GM18520 (cell line): Measurements from ENCODE around the gene GID4.

Experiments used
- ATAC-seq: cut with Tn5 transposase; IDR thresholded peaks from one replicate; pipeline ENCODE4 v1.9.1; 2021; ENCODE audit not compliant: unreplicated experiment

GID4 gene

DNA sequence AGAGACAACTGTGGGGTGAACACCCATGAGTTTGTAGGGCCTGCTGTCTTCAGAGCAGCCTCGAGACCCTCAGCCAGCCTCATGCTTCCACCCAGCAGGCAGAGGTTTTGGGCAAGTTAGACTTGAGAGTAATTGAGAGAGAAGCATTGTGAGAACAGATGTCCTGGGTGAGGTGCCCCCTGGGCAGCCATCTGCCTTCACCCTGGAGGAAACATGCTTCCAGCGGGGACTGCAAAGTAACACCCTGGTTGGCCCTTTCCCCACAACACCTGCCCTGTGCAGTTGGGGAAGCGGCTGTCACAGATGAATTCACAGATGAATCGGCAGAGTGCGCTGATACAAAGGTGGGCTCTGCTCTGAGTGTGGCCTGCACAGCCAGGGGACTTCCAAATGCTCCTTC lies 23.6 kb upstream of the GID4 start:
- ATAC-seq: no peak

DNA sequence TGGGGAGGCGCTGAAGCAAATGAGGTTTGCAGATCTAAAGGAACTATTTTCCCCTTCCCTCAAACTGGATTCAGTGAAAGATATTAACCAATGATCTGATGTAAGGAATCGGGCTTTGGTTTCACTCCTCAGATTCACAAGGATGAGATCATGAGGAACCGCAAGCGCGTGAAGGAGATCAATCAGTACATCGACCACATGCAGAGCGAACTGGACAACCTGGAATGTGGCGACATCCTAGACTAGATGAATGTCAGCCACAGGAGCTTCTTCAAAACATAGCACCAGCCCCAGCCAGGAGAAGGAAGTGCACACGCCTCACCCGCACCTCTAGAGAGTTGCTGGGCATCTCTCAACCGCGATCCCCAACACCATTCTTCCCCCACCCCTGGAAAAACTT lies 22.8 kb upstream of the GID4 start:
- ATAC-seq: no peak

DNA sequence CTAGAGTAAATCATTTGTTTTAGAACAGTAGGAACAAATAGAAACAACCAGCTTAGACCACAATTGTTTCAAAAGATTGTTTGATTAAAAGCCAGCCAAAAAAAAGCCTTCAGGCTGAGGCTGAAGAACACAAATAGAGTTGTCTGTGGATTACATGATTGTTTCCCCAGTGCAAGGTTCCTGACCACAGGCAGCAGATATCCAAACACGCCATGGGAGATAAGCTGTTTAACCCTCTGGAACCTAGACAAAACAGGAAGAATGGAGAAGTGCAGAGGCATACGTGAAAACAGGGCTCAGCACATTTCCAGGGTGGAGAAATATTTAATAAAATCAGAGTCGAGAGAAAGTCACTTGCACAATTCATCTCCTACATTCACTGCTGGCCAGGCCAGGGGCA lies 21.2 kb upstream of the GID4 start:
- ATAC-seq: no peak

DNA sequence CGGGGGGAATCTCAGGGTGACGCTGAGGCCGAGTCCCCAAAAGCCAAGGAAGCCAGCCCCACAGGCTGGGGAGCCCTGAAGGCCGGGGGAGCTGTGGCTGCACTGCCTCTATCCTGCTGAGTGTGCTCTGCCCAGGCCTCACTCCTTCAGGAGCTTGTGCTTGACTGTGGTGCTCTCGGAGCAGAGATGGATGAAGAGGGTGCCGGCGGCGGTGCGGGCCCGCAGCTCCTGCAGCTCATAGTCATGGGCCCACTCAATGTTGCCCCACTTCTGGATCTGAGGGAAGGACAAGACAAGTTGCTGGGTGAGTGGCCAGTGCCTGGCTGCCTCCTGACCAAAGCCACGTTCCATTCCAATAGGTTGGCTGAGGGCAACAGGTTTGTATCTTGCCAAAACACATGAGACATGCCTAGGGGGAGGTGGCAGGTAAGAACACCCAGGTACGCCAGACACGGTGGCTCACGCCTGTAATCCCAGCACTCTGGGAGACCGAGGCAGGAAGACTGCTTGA lies 20.7 kb upstream of the GID4 start:
- no peak for ATAC-seq

DNA sequence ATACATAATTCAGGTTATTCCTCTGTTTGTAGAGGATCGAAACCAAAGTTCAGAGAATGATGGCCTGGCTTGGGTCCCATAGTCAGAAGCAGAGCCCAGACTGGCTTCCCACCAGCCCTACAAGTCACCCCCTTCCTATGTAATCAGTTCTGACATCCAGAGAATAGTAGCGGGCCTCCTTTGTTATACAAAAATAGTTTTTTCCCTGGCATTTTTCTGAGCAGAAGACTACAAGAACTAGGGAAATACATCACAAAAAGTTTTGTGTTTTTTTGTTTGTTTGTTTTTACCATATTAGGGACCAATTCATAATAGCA lies 19.4 kb upstream of the GID4 start:
- ATAC-seq: no peak

DNA sequence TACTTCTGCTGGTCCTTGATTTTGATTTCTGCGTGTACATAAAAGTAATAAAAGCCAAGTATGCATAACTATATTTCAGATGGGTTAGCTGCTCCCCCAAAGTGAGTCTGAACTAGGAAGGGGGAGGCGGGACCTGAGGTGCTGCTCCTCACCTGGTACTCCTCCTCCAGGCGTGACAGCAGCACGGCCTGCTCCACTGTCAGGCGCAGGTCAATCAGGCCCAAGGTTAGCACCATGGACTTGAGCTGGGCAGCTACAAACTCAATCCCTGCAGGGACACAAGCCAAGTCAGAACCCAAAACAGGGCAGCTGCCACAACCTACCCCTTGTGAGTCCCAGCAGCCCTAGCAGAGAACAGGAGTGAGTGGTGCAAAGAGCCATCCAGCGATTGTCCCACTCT lies 18.2 kb upstream of the GID4 start:
- ATAC-seq: no peak

DNA sequence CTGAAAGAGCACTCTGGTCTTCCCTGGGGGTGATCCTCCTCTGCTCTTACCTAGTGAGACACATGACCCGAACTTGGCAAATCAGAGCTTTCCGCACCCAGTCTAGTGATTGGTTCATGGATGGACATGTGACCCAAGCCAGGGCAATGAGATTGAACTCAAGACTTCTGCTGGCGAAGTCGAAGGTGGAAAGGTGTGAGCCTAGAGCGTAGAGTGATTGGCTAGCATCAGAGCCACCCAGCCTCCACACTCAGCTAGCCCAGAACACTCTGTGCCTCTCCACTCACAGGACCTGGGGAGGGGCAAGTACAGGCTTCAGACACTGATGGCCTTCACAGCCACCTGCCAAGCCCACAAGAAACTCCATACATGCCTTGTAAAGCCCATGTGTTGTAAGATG lies 17.8 kb upstream of the GID4 start:
- no peak for ATAC-seq

DNA sequence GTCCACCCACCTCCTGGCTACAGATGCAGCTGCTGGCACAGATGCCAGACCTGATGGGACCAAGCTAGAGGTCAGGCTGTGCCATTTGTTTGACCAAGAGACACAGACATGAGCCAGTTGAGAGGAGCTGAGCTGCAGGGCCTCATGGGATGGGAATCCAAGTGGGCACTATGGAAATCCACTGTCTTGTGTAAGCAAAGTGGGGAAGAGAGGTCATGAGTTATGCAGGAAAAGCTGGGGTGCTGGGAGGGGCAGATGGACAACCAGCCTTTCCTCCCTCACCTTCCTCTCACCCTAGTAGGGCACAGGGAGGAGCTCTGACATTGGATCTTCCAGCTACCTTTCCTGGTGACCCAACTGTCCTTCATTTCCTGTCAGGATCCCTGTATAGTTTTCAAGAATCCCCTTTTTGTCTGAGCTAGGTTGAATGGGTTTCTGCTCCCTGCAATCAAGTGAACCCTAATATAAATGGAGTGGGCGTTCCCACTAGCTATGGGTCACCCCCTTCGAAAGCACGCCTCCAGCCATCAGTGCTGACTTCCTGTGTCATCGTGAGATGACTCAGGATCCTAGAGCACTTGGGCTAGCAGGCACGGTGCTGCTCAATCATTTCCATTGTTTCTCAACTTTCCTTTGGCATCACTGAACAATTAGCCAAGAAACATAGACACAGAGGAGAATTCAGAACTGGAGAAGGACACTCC lies 13.8 kb upstream of the GID4 start:
- peak; percentile 88 for ATAC-seq

DNA sequence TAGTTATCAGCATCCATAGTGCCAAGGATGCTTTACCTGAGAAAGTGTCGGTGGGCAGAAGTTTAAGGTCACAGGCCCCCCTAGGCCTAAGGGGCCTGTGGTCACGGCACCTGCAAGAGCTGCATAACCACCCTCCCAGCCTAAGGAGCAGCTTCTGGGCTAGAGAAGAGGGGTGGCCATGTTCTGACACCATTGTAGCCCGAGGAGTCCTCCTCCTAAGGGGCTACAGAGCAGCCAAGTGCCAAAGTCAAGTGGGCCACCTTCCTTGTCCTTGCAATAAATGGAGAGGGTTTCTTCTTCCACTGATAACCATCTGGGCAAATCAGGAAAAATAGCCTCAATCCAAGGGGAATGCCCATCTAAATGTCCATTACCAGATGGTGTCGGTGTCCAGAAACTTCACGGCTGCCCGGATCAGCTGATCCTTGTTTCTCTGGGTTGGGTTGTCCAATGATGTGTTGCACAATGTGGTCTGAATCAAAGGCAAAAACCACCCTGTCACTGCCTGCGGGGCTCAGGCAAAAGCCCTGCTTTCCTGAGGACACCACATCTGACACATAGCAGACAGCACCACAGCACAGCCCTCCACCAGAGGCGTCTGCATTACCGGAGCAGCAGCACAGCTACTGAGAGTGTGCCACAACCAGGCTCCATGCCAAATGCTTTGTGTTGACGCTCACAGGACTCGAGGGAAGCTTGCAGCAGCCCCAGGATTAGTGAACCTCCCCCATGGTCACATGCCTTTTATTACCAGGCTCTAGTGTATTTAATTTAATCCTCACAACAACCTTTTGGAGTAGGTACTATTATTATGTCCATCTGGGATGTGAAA lies 13.0 kb upstream of the GID4 start:
- peak; percentile 29 for ATAC-seq

DNA sequence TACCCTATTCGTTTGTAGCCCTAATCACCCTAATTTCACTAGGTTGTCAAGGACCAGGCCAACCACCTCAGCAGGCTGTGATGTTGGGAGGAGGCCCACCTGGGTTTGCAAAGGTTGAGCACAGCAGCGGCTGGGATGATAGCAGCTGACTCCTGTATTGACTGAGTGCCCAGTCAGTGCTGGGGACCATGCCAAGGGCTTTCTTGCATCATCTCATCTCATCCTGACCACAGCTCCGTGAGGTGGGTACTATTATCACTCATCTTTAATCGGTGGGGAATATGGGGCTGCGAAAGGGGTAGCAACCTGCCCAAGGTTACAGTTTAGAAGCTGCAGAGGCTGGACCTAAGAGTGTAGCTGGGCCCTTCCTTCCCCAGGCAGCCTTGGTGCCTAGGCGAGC lies 11.9 kb upstream of the GID4 start:
- ATAC-seq: no peak

DNA sequence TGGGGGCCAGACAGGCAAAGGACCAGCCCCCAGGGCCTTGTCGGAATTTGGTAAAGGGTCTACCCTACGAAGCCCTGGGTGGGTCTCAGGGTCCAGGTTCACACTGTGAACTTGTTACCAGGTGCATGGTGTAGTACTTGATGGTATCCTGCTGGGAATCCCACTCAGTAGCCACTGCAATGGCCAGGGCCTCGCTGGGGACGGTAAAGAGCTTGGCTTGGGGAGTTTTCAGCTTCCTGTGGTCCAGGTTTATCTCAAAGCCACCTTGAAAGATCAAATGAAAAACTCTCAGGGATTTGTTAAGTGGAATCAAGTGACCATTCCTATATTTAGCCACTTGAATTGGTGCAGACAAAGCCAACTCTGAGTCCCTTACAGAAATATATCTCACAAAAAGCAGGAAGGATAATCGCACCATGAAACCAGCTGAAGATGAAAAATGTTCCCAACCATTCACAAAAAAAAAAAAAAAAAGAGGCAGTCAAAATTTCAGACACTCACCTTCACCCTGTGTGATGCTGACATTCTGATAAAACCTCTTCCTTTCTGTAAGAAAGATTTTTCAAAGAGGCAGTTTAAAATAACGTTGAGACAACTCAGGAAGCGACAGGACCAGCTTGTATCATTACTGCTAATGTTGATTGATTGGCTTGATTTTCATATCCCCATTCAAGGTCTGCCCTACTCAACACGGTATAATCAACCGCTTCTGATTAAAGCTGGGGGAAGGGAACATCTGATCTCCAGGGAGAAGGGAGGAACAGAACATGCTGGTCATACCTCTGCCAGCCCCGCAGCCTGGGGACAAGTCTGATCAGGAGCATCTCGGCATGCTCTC lies 10.9 kb upstream of the GID4 start:
- ATAC-seq: no peak

DNA sequence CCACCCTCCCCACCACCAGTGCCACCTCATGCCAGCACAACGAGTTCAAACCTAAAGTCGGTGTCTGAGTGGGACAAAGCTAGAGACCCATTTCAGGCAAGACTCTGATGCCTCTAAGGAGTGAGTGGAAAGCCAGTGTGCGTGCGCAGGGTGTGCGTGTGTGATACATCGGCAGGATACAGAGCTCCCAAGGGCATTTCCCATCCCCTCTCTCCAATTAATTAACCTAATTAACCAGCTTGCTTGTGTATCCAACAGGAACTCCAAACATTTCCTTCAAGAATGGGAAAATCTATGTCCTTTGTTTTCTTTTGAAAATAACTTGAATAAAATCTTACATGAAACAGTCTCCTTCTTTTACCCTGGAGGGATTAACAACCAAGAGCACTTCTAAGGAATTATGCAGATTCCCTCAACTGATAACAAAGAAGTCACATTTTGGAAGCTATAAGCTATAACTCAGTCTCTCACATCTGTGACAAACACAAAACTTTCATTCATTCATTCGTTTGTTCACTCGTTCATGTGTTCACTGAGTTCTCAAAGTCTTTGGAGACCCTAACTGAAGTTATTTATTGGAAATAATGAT lies 10.2 kb upstream of the GID4 start:
- no peak for ATAC-seq

DNA sequence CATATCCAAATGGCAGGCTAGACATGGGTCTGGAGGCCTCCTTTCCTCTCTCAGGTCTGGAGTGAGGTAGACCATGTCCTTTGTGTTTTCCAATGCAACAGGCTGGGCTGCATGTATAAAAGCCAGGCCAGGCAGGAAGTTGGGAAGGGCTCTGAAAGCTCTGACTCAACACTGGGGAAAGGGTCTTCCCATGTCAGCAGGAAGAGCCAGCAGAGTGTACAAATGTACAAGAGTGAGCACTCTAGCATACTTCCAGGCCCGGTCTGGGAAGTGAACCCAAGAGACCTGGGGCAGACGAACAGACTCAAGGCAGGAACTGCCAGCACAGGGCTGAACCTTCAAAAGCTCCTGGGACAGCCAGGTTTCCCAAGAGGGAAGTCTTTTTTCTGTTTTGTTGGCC lies 7.3 kb upstream of the GID4 start:
- no peak for ATAC-seq

DNA sequence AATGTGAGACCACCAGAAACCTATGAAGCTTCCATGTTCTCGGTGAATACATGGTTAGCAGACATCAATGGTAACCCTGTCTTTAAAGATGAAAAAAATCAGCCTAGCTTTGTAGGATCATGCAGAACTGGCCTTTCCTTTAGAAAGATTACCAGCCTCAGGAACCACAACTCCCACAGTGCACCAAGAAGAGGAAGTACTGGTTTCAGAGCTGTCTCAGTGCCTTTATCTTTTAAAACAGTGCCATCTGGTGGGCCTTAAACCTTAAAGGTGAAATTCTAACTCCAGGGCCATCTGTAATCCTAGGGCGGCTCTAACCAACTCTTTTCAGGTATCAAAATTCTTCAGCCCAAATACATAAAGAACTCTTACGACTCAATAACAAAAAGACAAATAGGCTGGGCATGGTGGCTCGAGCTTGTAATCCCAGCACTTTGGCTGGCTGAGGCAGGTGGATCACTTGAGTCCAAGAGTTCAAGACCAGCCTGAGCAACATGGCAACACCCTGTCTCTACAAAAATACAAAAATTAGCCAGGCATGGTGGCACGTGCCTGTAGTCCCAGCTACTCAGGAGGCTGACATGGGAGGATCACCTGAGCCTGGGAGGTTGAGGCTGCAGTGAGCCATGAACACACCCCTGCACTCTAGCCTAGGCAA lies 5.6 kb upstream of the GID4 start:
- ATAC-seq: peak; percentile 52

DNA sequence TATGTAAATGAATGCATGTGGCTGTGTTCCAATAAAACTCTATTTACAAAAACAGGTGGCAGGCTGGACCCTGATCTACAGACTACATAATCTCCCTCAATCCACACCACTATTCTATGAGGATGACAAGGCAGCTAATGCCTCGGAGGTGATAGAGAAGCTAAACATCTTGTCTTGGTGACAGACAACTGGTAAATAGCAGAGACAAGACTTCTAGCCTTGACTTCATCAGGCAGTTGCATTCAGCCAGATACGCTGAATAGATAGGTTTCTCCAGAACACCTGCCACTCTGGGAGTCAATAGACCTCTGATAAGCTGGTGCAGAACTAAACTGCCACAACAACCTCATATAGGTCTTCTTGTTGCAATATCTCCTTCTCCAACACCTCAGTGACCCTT lies 3.5 kb upstream of the GID4 start:
- ATAC-seq: no peak

DNA sequence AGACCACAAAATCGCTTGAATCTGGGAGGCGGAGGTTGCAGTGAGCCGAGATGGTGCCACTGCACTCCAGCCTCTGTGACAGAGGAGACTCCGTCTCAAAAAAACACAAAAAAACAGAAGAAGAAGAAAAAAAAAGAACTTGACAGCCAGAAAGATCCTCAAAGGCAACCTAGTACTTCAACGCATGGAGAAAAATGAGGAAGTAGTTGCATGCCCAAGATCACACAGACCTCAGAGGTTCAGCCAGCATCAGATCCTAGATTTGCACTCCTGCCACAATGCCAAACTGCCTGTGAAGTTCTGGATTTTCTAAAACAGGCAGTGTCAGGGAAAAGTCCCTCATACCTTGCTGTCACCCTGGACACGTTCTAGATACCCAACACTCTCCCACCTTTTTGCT lies 1.7 kb upstream of the GID4 start:
- no peak for ATAC-seq

DNA sequence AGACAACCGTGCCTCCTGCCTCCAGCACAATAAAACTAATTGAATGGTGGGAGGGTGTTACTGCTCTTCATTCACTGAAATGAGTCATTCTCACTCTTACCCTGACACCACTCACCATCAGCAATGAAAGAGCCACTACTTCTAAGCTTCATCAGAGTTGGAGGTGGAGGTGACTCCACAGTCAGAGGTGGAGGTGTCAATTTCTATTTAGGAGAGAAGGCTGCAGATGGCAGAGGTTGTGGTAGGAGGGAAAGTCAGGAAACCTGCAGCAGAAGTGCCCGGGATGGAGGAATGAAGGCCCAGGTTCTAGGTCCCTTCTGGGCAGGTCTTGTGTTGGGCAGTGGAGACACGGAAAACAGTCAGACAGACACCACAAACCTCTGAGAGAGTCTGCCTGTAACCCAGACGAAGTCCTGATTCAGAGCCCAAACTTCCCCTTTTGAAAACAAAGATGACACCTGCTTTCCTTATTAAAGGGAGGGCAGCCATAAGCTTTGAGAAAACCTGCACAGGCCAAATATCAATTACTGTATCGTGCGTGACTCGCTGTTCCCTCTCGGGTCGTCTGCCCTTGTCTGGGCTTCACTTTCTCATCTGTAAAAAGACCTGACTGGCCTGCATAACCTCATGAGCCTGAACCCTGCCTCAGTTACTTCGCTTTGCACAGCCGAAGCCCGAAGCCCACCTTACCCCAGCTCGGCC lies 908 bp upstream of the GID4 start:
- ATAC-seq: no peak

DNA sequence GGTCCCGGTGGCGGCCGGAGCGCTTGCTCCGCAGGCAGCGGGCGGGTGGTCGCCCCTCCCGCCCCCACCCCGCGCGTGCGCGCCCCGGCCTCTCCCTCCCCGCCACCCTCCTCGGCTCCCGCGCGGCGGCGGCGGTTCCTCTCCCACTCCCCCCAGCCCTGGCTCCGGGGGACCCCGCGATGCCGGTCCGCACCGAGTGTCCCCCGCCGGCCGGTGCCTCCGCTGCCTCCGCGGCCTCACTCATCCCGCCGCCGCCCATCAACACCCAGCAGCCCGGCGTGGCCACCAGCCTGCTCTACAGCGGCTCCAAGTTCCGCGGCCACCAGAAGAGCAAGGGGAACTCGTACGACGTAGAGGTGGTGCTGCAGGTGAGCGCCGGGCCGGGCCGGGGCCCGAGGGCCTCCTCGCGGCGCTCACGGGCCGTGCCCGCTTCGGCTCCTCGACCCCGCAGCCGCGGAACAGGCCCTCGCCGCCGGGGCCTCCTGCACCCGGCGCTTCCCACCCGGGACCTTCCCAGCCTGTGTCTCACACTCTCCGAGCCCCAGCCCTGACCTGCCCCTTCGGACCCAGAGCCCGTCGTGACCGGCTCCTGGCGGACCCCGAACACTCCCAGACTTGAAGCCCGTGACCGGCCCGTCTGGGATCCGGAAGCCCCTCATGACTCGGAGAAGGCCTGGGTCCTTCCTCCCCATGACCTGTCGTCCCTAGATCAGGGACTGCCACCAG lies 490 bp downstream of the GID4 start:
- no peak for ATAC-seq

DNA sequence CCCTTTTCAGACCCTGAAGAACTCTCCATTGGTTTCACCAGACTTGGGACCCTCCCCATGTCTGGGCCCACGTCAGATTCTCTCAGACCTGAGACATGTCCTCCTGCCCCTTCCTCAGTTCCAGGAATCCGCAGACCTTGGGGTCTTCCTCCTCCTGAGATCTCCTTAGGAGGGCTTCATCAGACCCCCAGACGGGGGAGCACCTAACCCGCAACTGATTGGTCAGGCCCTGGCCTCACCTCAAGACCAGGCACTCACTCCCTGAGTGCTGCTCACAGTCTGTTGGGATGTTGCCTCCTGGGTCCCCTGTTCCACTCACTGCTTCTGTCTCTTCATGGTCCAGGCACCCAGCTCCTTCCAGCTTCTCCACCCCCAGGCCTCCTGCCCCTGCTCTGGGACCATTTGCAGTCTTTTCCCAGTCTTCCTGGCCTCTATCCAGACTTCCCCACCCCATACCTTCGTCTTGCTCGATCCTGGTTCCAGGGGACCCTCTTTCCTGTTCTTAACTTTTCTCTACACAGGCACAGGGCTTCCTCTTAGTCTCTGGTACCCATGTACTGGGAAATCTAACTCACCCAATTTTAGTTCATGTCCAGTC lies 1.2 kb downstream of the GID4 start:
- ATAC-seq: no peak
